ENCODE results near the gene RAB6B. TPM values are rescaled to one million over a fixed set of nuclear protein-coding genes. Genes with fewer than 3 reads are reported as not detected.

RAB6B gene
- 0.52 TPM for total RNA-seq

- no peaks in the 10 kb centered on the region for H3K4me1 ChIP-seq (ENCODE audit: insufficient read depth, low read length)
- H3K4me3 ChIP-seq (ENCODE audit: low read length), result no peak within 1 kb of the TSS
- no peaks in the 10 kb centered on the region for H3K9me3 ChIP-seq (ENCODE audit: low read depth, low read length)
- peaks cover 28% of the 10 kb centered on the region for H3K27me3 ChIP-seq (ENCODE audit: insufficient read depth, low read length)
Observed at GRCh38 chr3:133895208-133896001, at the start of gene RAB6B. TSS of gene RAB6B (minus strand) at chr3:133895882. CDS start at chr3:133895466, 416 bp downstream.

GRCh38 chr3:133944641-133945380 lies 49.1 kb upstream of the RAB6B start:
- peaks cover 6% of the 10 kb centered on the region for H3K4me1 ChIP-seq (ENCODE audit: insufficient read depth, low read length)
- no peak overlapping the region for H3K4me3 ChIP-seq (ENCODE audit: low read length)
- H3K9me3 ChIP-seq (ENCODE audit: low read depth, low read length), result no peaks in the 10 kb centered on the region
- no peaks in the 10 kb centered on the region for H3K27me3 ChIP-seq (ENCODE audit: insufficient read depth, low read length)

- H3K4me3 ChIP-seq (ENCODE audit: low read length), result no peak overlapping the region
- no peaks in the 10 kb centered on the region for H3K9me3 ChIP-seq (ENCODE audit: low read depth, low read length)
- peaks cover 6% of the 10 kb centered on the region for H3K4me1 ChIP-seq (ENCODE audit: insufficient read depth, low read length)
- H3K27me3 ChIP-seq (ENCODE audit: insufficient read depth, low read length), result no peaks in the 10 kb centered on the region
Observed at GRCh38 chr3:133944181-133944580, 48.5 kb upstream of the RAB6B start.

- H3K4me1 ChIP-seq (ENCODE audit: insufficient read depth, low read length), result peaks cover 6% of the 10 kb centered on the region
- H3K9me3 ChIP-seq (ENCODE audit: low read depth, low read length), result no peaks in the 10 kb centered on the region
- H3K27me3 ChIP-seq (ENCODE audit: insufficient read depth, low read length), result no peaks in the 10 kb centered on the region
- no peak overlapping the region for H3K4me3 ChIP-seq (ENCODE audit: low read length)
Observed at GRCh38 chr3:133943639-133944141, 48.0 kb upstream of the RAB6B start.

- no peaks in the 10 kb centered on the region for H3K9me3 ChIP-seq (ENCODE audit: low read depth, low read length)
- H3K4me1 ChIP-seq (ENCODE audit: insufficient read depth, low read length), result peaks cover 6% of the 10 kb centered on the region
- H3K27me3 ChIP-seq (ENCODE audit: insufficient read depth, low read length), result no peaks in the 10 kb centered on the region
- H3K4me3 ChIP-seq (ENCODE audit: low read length), result no peak overlapping the region
Observed at GRCh38 chr3:133943031-133943535, 47.4 kb upstream of the RAB6B start.

GRCh38 chr3:133941415-133941821 lies 45.7 kb upstream of the RAB6B start:
- H3K9me3 ChIP-seq (ENCODE audit: low read depth, low read length), result no peaks in the 10 kb centered on the region
- H3K4me1 ChIP-seq (ENCODE audit: insufficient read depth, low read length), result peaks cover 6% of the 10 kb centered on the region
- no peak overlapping the region for H3K4me3 ChIP-seq (ENCODE audit: low read length)
- H3K27me3 ChIP-seq (ENCODE audit: insufficient read depth, low read length), result no peaks in the 10 kb centered on the region

- no peaks in the 10 kb centered on the region for H3K9me3 ChIP-seq (ENCODE audit: low read depth, low read length)
- peaks cover 6% of the 10 kb centered on the region for H3K4me1 ChIP-seq (ENCODE audit: insufficient read depth, low read length)
- H3K27me3 ChIP-seq (ENCODE audit: insufficient read depth, low read length), result no peaks in the 10 kb centered on the region
- no peak overlapping the region for H3K4me3 ChIP-seq (ENCODE audit: low read length)
Observed at GRCh38 chr3:133940536-133940935, 44.9 kb upstream of the RAB6B start.

- Histone ChIP-seq H3K9me3 (ENCODE audit: low read depth, low read length) (no peaks in the 10 kb centered on the region), H3K27me3 (ENCODE audit: insufficient read depth, low read length) (no peaks in the 10 kb centered on the region), H3K4me1 (ENCODE audit: insufficient read depth, low read length) (peaks cover 6% of the 10 kb centered on the region), H3K4me3 (ENCODE audit: low read length) (no peak overlapping the region)
Observed at GRCh38 chr3:133939463-133939835, 43.8 kb upstream of the RAB6B start.

- Histone ChIP-seq H3K4me1 (ENCODE audit: insufficient read depth, low read length) (peaks cover 6% of the 10 kb centered on the region), H3K4me3 (ENCODE audit: low read length) (no peak overlapping the region), H3K27me3 (ENCODE audit: insufficient read depth, low read length) (no peaks in the 10 kb centered on the region), H3K9me3 (ENCODE audit: low read depth, low read length) (no peaks in the 10 kb centered on the region)
Observed at GRCh38 chr3:133938770-133939462, 43.2 kb upstream of the RAB6B start.

- Histone ChIP-seq H3K9me3 (ENCODE audit: low read depth, low read length) (no peaks in the 10 kb centered on the region), H3K27me3 (ENCODE audit: insufficient read depth, low read length) (no peaks in the 10 kb centered on the region), H3K4me1 (ENCODE audit: insufficient read depth, low read length) (peaks cover 6% of the 10 kb centered on the region), H3K4me3 (ENCODE audit: low read length) (no peak overlapping the region)
Observed at GRCh38 chr3:133937756-133938601, 42.3 kb upstream of the RAB6B start.

GRCh38 chr3:133937061-133937686 lies 41.5 kb upstream of the RAB6B start:
- H3K4me1 ChIP-seq (ENCODE audit: insufficient read depth, low read length), result no peaks in the 10 kb centered on the region

GRCh38 chr3:133935843-133936769 lies 40.4 kb upstream of the RAB6B start:
- H3K4me3 ChIP-seq (ENCODE audit: low read length), result no peak overlapping the region
- H3K9me3 ChIP-seq (ENCODE audit: low read depth, low read length), result no peaks in the 10 kb centered on the region
- no peaks in the 10 kb centered on the region for H3K4me1 ChIP-seq (ENCODE audit: insufficient read depth, low read length)
- H3K27me3 ChIP-seq (ENCODE audit: insufficient read depth, low read length), result no peaks in the 10 kb centered on the region

More at GRCh38 chr3:133937061-133937686, 41.5 kb upstream of the RAB6B start:
- Histone ChIP-seq H3K27me3 (ENCODE audit: insufficient read depth, low read length) (no peaks in the 10 kb centered on the region), H3K9me3 (ENCODE audit: low read depth, low read length) (no peaks in the 10 kb centered on the region), H3K4me3 (ENCODE audit: low read length) (no peak overlapping the region)

Data from mononuclear cell (primary cell).